Naive thymus-derived CD4-positive, alpha-beta T cell (primary cell): ENCODE results near the gene GAGE12C. TPM values are rescaled to one million over a fixed set of nuclear protein-coding genes. Genes with fewer than 3 reads are reported as not detected.
"Not testable (repeated sequence)": the region's sequence is repeated elsewhere in the genome, so short reads cannot be mapped to it uniquely, and the experiment has no call there.

ENCODE experiments used
- ATAC-seq: fragments of 150-1000 bp; cut with Tn5 transposase; 2 replicates; pipeline ENCODE4 v1.10.0; 2021; ENCODE audit warnings: mild to moderate bottlenecking, moderate library complexity
- CTCF ChIA-PET: fragments of 350-600 bp; sonication (Branson Sonifier 250); formaldehyde crosslinking; loops from one replicate; lab custom pipeline; 2021; ENCODE audit warnings: antibody characterized with exemption; lab: Charles Lee
- POLR2A ChIA-PET: fragments of 350-600 bp; sonication (Branson Sonifier 250); formaldehyde crosslinking; loops from one replicate; lab custom pipeline; 2021; ENCODE audit warnings: antibody characterized with exemption, inconsistent platforms; lab: Charles Lee
- DNase-seq, 9 donors: peaks; one replicate each; pipeline versions ENCODE4 v3.0.0 to v3.0.0-alpha.2; 2020 to 2022; ENCODE audit warnings: mixed read lengths in 1 of 9
- H3K27ac ChIP-seq: one replicate; pipeline ENCODE4 v1.7.0; 2013; ENCODE audit warnings: mild to moderate bottlenecking, low read depth, low read length, moderate library complexity
- H3K27me3 ChIP-seq, 2 donors: one replicate each; pipeline ENCODE4 v1.7.0; 2013; ENCODE audit warnings: low read length in 2 of 2, mild to moderate bottlenecking in 2 of 2, moderate library complexity in 2 of 2; ENCODE audit not compliant: control insufficient read depth in 2 of 2, insufficient read depth in 2 of 2
- H3K36me3 ChIP-seq, 3 experiments: 1 replicate in 2 of 3; 2 replicates in 1 of 3; pipeline ENCODE4 v1.7.0; 2013; ENCODE audit warnings: low read length in 3 of 3, mild to moderate bottlenecking in 3 of 3, moderate library complexity in 1 of 3; ENCODE audit not compliant: insufficient read depth in 3 of 3, control insufficient read depth in 2 of 3
- H3K4me1 ChIP-seq, 2 donors: one replicate each; pipeline ENCODE4 v1.7.0; 2013; ENCODE audit warnings: low read length in 2 of 2, mild to moderate bottlenecking in 2 of 2, moderate library complexity in 1 of 2; ENCODE audit not compliant: control insufficient read depth in 2 of 2, insufficient read depth in 2 of 2
- H3K4me3 ChIP-seq: 2 replicates; pipeline ENCODE4 v1.7.0; 2013; ENCODE audit warnings: mild to moderate bottlenecking, low read length
- H3K9me3 ChIP-seq, 3 experiments: 1 replicate in 2 of 3; 2 replicates in 1 of 3; pipeline ENCODE4 v1.7.0; 2013; ENCODE audit warnings: low read length in 3 of 3; ENCODE audit not compliant: control insufficient read depth in 2 of 3
- H3K27ac Mint-ChIP-seq, 9 donors: one replicate each; pipeline ENCODE4 v1.8.0; 2020 to 2022; ENCODE audit warnings: mixed read lengths in 9 of 9, mild to moderate bottlenecking in 8 of 9, moderate library complexity in 5 of 9, inconsistent platforms in 2 of 9
- H3K27me3 Mint-ChIP-seq, 5 donors: one replicate each; pipeline ENCODE4 v1.8.0; 2021 to 2022; ENCODE audit warnings: mixed read lengths in 5 of 5, mild to moderate bottlenecking in 1 of 5
- H3K36me3 Mint-ChIP-seq, 5 donors: one replicate each; pipeline ENCODE4 v1.8.0; 2020 to 2022; ENCODE audit warnings: mixed read lengths in 5 of 5, mild to moderate bottlenecking in 3 of 5, inconsistent platforms in 1 of 5
- H3K4me1 Mint-ChIP-seq, 7 donors: one replicate each; pipeline ENCODE4 v1.8.0; 2020 to 2022; ENCODE audit warnings: mixed read lengths in 7 of 7, mild to moderate bottlenecking in 3 of 7, inconsistent platforms in 1 of 7
- H3K4me3 Mint-ChIP-seq, 10 donors: one replicate each; pipeline ENCODE4 v1.8.0; 2020 to 2022; ENCODE audit warnings: mild to moderate bottlenecking in 10 of 10, mixed read lengths in 10 of 10, moderate library complexity in 6 of 10, inconsistent platforms in 2 of 10
- H3K9me3 Mint-ChIP-seq, 11 donors: one replicate each; pipeline ENCODE4 v1.8.0; 2020 to 2022; ENCODE audit warnings: mixed read lengths in 11 of 11, mild to moderate bottlenecking in 4 of 11, inconsistent platforms in 1 of 11, moderate library complexity in 1 of 11
- intact Hi-C, 2 donors: fragments of 100-400 bp; cut with micrococcal nuclease; formaldehyde crosslinking; loops; one replicate each; pipeline ENCODE4 v1.15.1; 2023
- polyA plus RNA-seq, 2 donors: library from polyadenylated mRNA; unstranded; fragments of 300-500 nt; fragmentation: Illumina TruSeq; gene quantifications; one replicate each; pipeline ENCODE4 v1.2.3, GENCODE V29; 2021
- total RNA-seq, 6 experiments: library from RNA in 5 of 6; stranded (reverse) in 5 of 6; gene quantifications; 1 replicate in 5 of 6; 2 replicates in 1 of 6; pipeline ENCODE4 v1.2.3 and lab custom pipeline; 2021 to 2026

The GAGE12C gene
- total RNA-seq = not detected
- not detected for polyA plus RNA-seq
- total RNA-seq (lab: John Stamatoyannopoulos, UW) = not detected

DNA sequence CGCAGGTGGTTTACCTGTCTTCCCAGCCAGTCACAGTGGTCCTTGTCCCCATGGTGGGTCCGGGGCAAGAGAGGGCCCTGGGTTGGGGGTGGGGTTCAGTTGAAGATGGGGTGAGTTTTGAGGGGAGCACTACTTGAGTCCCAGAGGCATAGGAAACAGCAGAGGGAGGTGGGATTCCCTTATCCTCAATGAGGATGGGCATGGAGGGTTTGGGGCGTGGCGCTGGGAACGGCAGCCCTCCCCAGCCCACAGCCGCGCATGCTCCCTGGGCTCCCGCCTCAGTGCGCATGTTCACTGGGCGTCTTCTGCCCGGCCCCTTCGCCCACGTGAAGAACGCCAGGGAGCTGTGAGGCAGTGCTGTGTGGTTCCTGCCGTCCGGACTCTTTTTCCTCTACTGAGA lies at the start of gene GAGE12C:
Gene GAGE12C, plus strand, starts transcription at position 301 of the 400 bp plus-strand sequence. CDS start 1,155 bp downstream, outside the sequence.
- H3K4me3 ChIP-seq, H3K36me3 ChIP-seq, CTCF ChIA-PET, H3K27ac Mint-ChIP-seq, ATAC-seq, H3K27me3 ChIP-seq, POLR2A ChIA-PET, H3K4me1 Mint-ChIP-seq, H3K9me3 ChIP-seq, H3K27ac ChIP-seq, H3K36me3 Mint-ChIP-seq, intact Hi-C loops, H3K4me1 ChIP-seq, H3K4me3 Mint-ChIP-seq, H3K9me3 Mint-ChIP-seq, DNase-seq, H3K27me3 Mint-ChIP-seq: not testable (repeated sequence)

DNA sequence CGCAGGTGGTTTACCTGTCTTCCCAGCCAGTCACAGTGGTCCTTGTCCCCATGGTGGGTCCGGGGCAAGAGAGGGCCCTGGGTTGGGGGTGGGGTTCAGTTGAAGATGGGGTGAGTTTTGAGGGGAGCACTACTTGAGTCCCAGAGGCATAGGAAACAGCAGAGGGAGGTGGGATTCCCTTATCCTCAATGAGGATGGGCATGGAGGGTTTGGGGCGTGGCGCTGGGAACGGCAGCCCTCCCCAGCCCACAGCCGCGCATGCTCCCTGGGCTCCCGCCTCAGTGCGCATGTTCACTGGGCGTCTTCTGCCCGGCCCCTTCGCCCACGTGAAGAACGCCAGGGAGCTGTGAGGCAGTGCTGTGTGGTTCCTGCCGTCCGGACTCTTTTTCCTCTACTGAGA lies 9.5 kb downstream of the GAGE12C start, which contains the start of gene GAGE12D:
Gene GAGE12D, plus strand, starts transcription at position 301 of the 400 bp plus-strand sequence. CDS start 1,155 bp downstream, outside the sequence.
- H3K36me3 ChIP-seq, H3K4me3 ChIP-seq, H3K27ac ChIP-seq, H3K36me3 Mint-ChIP-seq, POLR2A ChIA-PET, H3K27ac Mint-ChIP-seq, H3K9me3 Mint-ChIP-seq, ATAC-seq, H3K27me3 Mint-ChIP-seq, intact Hi-C loops, CTCF ChIA-PET, DNase-seq, H3K4me1 ChIP-seq, H3K27me3 ChIP-seq, H3K4me3 Mint-ChIP-seq, H3K9me3 ChIP-seq, H3K4me1 Mint-ChIP-seq: not testable (repeated sequence)

DNA sequence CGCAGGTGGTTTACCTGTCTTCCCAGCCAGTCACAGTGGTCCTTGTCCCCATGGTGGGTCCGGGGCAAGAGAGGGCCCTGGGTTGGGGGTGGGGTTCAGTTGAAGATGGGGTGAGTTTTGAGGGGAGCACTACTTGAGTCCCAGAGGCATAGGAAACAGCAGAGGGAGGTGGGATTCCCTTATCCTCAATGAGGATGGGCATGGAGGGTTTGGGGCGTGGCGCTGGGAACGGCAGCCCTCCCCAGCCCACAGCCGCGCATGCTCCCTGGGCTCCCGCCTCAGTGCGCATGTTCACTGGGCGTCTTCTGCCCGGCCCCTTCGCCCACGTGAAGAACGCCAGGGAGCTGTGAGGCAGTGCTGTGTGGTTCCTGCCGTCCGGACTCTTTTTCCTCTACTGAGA lies 19.0 kb downstream of the GAGE12C start, which contains the start of gene GAGE12E:
Gene GAGE12E, plus strand, starts transcription at position 301 of the 400 bp plus-strand sequence. CDS start 1,155 bp downstream, outside the sequence.
- H3K27me3 Mint-ChIP-seq, POLR2A ChIA-PET, H3K4me1 ChIP-seq, ATAC-seq, H3K4me3 ChIP-seq, H3K9me3 ChIP-seq, H3K27ac Mint-ChIP-seq, DNase-seq, CTCF ChIA-PET, intact Hi-C loops, H3K27me3 ChIP-seq, H3K4me3 Mint-ChIP-seq, H3K36me3 ChIP-seq, H3K4me1 Mint-ChIP-seq, H3K9me3 Mint-ChIP-seq, H3K36me3 Mint-ChIP-seq, H3K27ac ChIP-seq: not testable (repeated sequence)

DNA sequence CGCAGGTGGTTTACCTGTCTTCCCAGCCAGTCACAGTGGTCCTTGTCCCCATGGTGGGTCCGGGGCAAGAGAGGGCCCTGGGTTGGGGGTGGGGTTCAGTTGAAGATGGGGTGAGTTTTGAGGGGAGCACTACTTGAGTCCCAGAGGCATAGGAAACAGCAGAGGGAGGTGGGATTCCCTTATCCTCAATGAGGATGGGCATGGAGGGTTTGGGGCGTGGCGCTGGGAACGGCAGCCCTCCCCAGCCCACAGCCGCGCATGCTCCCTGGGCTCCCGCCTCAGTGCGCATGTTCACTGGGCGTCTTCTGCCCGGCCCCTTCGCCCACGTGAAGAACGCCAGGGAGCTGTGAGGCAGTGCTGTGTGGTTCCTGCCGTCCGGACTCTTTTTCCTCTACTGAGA lies 28.6 kb downstream of the GAGE12C start, which contains the start of gene GAGE12F:
Gene GAGE12F, plus strand, starts transcription at position 301 of the 400 bp plus-strand sequence. CDS start 1,155 bp downstream, outside the sequence.
- intact Hi-C loops, H3K9me3 ChIP-seq, POLR2A ChIA-PET, H3K9me3 Mint-ChIP-seq, H3K27me3 Mint-ChIP-seq, H3K27me3 ChIP-seq, H3K4me1 ChIP-seq, H3K27ac Mint-ChIP-seq, H3K4me3 ChIP-seq, DNase-seq, H3K4me3 Mint-ChIP-seq, H3K4me1 Mint-ChIP-seq, ATAC-seq, CTCF ChIA-PET, H3K36me3 ChIP-seq, H3K36me3 Mint-ChIP-seq, H3K27ac ChIP-seq: not testable (repeated sequence)

DNA sequence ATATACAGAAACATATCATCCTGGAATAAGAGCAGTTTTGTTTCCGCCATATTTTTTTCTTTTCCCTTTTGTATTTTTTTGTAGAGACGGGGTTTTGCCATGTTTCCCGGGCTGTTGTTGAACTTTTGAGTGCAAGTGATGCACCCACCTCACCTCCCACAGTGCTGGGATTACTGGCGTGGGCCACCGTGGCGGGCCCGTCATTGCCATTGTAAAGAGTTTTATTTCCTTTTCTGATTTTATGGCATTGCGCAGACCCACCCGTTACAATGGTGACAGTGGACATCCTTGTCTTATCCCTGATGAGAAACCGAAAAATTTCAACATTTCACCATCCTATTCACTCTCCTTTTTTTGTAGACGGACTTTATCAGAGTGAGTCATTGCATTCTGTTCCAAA lies 36.8 kb downstream of the GAGE12C start:
- H3K4me3 ChIP-seq, H3K27me3 ChIP-seq, intact Hi-C loops, H3K27ac Mint-ChIP-seq, CTCF ChIA-PET, H3K36me3 ChIP-seq, H3K4me3 Mint-ChIP-seq, H3K27me3 Mint-ChIP-seq, H3K9me3 Mint-ChIP-seq, DNase-seq, H3K36me3 Mint-ChIP-seq, H3K4me1 Mint-ChIP-seq, POLR2A ChIA-PET, ATAC-seq, H3K27ac ChIP-seq, H3K4me1 ChIP-seq, H3K9me3 ChIP-seq: not testable (repeated sequence)

- H3K27me3 Mint-ChIP-seq, intact Hi-C loops, H3K27ac ChIP-seq, H3K36me3 Mint-ChIP-seq, ATAC-seq, H3K9me3 ChIP-seq, H3K27ac Mint-ChIP-seq, CTCF ChIA-PET, H3K4me1 ChIP-seq, H3K9me3 Mint-ChIP-seq, H3K4me3 Mint-ChIP-seq, H3K36me3 ChIP-seq, H3K4me1 Mint-ChIP-seq, DNase-seq, POLR2A ChIA-PET, H3K27me3 ChIP-seq, H3K4me3 ChIP-seq: not testable (repeated sequence)
Measured at GRCh38 chrX:49569152-49569551, 37.2 kb downstream of the GAGE12C start.

- H3K27me3 Mint-ChIP-seq = not testable (repeated sequence)
Measured at GRCh38 chrX:49570100-49570499, 38.1 kb downstream of the GAGE12C start, which contains the start of gene GAGE12G. GAGE12G (plus strand) TSS chrX:49570400; CDS start chrX:49571555, 1,155 bp downstream.

More at GRCh38 chrX:49570100-49570499, 38.1 kb downstream of the GAGE12C start, which contains the start of gene GAGE12G:
- H3K36me3 Mint-ChIP-seq, H3K4me1 Mint-ChIP-seq, H3K4me1 ChIP-seq, H3K27ac ChIP-seq, POLR2A ChIA-PET, intact Hi-C loops, ATAC-seq, CTCF ChIA-PET, H3K9me3 Mint-ChIP-seq, H3K4me3 Mint-ChIP-seq, H3K27ac Mint-ChIP-seq, H3K9me3 ChIP-seq, H3K36me3 ChIP-seq, DNase-seq, H3K4me3 ChIP-seq, H3K27me3 ChIP-seq: not testable (repeated sequence)
